HG02623 (cell line): Measurements from ENCODE around the gene COMMD7.
A peak's percentile ranks its signal among the peaks of the same experiment; 100 is the strongest.

Source experiments
- ATAC-seq: cut with Tn5 transposase; IDR thresholded peaks from one replicate; pipeline ENCODE4 v1.9.1; 2021; ENCODE audit warnings: moderate library complexity; ENCODE audit not compliant: unreplicated experiment

The COMMD7 gene

DNA sequence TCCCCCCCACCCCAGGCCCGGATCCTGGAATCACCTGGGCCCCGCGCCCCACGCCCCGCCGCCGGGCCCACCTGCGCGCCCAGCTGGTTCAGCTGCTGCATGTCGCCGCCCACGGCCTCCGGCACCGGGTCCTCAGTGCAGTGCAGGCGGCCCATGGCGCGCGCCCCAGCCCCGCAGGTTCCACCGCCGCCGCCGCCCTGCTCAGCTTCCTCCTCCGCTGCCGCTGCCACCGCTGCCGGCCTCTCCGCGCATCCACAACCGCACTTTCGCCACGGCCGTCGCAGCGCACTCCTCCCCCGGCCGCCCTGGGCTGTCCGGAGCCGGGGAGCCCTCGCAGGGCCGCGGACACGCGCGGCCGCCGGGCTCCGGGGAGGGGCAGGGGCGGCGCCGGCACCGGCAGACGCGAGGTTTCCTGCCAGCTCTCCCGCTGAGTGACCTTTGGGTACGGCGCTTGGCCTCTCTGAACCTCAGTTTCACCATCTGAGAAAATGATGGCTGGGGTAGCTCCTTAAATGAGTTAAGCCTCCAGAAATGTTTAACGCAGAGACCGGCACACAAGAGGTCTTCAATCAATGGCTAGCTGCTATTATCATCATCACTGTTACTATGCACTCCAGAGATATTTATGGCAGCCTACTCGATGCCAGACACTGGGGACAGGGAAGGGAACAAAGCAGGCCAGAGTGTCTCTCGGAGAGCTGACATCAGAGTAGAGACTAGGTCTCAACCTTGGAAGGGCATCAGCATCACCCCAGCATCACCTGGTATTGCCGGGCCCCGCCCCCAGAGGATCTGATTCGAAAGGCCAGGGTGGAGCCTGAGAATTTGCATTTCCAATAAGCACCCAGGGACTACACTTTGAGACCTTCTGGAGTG, at the start of gene COMMD7:
Gene COMMD7, minus strand, starts transcription at position 231 of the 876 bp plus-strand sequence. Its CDS starts 76 bp downstream, at position 155.
- ATAC-seq = no peak

DNA sequence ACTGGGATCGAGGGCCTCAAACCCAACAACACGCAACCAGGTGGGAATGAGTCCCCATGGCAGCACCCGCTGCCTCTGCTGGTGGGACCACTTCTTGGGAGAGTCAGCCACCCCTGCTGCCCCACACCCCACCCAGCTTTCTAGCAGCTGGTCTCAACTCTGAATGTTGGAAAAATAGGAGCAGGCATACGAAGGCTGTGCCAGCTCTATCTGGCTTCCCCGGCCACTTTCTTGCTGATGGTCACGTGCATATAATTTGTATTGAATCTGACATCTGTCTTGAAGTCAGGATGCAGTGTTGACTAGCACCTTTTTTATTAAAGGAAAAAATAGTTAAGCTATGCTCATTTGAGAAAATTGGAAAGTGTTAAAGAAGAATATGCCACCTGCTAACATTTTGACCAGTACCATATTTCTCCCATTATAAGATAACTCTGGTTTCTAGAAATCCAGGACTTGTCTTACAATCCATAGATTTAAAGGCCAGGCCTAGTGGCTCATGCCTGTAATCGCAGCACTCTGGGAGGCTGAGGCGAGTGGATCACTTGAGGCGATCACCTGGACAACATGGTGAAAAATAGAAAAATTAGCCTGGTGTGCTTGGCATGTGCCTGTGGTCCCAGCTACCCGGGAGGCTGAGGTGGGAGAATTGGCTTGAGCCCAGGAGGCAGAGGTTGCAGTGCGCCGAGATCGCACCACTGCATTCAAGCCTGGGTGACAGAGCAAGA, 49.6 kb upstream of the COMMD7 start:
- ATAC-seq = no peak

DNA sequence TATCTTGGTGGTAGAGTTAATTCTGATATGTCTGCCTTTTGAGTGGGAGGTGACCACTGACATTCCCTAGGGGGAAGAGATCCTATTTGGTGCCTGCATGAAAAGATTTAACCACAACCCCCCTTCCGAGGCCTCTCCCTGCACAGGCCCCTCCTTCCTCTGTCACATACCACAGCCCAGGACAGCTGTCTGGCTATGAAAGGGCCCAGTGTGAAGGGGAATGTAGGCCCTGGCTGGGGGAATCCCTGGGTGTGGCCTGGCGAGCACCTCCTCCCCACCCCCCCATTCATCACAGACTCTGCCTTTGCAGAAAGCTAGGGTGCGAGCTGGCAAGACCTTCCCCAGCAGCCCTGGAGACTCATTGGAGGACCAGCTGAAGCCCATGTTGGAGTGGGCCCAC, 49.0 kb upstream of the COMMD7 start:
- peak; percentile 64 for ATAC-seq

DNA sequence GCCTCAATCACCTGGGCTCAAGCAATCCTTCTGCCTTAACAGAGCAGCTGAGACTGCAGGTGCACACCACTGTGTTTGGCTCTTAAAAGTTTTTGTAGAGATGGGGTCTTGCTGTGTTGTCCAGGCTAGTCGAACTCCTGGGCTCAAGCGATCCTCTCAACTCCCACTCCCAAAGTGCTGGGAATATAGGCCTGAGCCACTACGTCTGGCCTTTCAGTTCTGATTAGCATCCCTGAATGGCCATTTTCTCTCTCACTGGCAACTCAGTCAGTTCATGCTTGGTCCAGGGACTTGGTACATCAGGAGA, 47.4 kb upstream of the COMMD7 start:
- ATAC-seq = no peak

DNA sequence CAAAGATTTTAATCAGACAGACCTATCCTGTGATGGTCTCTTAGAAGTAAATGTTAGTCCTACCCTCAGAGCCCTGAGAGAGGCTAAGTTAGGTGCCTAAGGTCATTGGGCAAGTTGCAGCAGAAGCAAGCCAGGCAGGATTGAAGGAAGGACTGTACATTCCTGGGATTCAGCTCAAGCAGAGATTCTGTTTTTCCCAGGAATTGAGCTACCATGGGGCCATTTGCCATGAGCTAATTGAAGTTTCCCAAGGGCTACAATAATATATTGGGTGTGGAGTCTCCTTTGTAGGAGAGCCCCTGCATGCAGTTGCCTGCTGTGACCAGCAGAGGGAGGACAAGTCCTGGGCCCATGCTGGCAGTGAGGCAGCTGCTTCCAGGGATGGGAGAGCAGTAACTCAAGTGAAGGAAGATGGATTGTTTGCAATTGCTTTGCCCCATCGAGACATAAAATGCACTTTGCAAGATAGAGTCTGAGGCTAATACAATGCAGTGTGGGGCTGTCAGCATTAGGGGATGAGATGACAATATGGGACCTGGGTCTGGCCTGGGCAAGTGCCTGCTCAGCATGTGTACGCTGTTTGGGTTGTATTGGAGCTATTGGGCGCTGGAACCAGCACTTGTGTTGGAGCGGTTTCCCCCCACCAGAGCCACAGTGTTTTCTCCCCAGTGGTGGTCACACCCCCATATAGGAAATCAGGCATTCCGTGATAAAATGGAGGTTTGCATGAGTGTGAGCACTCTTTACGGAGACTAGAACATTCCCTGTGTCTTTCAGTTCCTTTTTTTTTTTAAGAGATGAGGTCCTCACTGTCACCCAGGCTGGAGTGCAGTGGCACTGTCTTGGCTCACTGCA, 46.9 kb upstream of the COMMD7 start:
- ATAC-seq = no peak

DNA sequence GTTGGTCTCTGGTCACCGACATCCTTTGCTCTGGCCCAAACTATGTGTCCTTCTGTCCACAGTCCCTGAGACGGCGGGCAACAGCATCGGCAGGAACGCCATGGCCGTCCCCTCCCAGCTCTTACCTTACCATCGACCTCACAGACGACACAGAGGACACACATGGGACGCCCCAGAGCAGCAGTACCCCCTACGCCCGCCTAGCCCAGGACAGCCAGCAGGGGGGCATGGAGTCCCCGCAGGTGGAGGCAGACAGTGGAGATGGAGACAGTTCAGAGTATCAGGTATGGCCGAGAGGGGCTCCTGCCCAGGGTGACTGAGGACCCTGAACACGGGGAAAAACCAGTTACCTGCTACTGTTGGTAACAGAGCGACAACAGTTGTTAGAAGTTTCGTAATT, 43.9 kb upstream of the COMMD7 start:
- no peak for ATAC-seq

- ATAC-seq = no peak
Observed at GRCh38 chr20:32786059-32786760, 42.9 kb upstream of the COMMD7 start.

DNA sequence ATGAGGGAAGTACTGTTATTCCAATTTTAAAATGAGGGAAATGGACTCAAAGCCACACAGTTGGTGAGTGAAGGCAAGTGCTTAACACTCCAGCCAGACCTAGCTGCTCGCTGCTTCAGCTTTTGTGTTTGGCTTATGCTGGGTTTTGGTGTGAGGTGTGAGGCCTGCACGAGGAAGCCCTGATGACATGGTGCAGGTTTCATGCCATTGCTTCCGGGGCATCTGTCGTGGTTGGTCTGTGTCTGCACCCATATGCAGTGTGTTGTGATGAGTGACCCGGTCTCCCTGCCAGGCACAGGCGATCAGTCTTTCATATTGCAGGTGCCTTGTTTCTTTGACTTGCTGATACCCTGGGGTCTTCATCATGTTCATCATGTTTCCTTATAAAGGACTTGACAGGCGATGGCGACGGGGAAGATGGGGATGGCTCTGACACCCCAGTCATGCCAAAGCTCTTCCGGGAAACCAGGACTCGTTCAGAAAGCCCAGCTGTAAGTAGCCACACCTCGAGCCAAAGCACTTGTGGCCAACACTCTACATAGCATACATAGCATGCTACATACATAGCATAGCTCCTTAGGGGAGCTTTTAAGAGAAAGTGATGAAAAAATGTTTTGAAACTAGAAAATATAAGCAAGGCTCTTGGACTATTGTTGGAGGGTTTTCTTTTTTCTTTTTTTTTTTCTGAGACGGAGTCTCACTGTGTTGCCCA, 41.3 kb upstream of the COMMD7 start:
- no peak for ATAC-seq

DNA sequence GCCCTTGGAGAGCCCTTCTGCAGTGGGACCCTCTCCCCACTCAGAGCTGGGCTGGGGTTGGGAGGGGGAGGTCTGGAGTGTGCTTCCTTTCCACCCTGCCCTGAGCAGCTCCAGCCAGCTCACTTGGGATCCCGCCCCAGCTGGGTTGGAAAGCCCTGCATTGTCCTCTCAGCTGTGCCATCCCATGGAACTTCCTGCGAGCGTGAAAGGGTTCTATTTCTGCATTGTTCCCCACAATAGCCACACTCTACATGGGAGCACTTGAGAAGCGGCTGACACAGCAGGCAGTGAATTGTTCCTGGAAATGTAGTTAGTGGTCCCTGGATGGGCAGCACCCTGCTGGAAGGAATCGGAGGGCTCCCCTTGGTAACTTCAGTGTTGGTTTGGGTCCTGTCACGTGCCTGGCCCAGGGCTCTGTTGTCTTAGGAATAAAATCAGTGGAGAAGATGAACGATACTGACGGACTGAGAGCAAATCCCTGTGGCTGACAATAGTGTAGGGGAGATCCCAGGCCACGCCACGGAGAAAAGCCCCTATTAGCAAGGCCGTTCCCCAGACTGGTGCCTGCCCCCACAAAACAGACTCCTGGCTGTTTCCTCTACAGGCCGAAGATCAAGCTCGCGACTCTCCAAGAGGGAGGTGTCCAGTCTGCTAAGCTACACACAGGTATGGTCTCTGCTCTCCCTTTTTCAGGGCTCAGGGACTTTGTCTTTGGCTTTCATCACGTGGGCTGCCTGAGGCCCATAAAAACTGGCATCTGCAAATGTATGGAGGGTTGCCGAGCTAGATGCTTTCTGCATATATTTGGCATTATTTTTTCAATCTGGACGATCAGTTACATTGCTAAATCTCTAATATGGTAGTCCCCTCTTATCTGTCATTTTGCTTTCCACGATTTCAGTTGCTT, 37.7 kb upstream of the COMMD7 start:
- ATAC-seq = no peak

- ATAC-seq = no peak
Observed at GRCh38 chr20:32780278-32780677, 37.0 kb upstream of the COMMD7 start.

DNA sequence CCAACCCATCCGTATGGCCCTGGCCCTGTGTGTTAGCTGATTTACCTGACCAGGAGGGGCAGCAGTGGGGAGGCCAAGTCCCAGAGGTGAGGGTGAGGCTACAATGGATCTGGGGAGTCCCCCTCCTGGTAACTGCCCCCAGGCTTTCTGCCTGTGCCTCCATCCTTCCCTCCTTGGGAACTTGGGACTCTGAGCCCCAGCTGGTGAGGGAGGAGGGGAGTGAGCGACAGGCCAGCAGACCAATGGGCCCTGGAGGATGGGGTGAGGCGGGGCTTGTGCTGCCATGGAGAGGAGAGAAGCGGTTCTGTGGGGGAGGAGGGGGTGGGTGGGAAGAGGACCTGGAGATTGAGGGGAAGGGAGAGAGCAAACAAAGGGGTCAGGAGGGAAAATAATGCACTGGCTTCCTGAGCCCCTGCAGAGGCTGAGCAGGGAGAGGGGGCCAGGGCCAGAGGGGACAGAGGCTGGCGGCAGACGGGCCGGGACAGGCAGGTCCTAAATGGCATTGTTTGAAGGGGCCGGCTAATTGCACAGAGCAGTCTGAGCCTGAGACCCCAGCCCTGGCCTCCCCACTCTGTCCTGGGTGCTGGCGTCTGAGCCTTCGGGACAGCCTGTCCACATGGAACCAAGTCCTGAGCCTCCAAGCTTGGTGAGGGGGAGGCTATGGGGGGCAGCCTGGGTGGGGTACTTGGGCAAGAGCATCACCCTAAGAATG, 36.4 kb upstream of the COMMD7 start:
- no peak for ATAC-seq

DNA sequence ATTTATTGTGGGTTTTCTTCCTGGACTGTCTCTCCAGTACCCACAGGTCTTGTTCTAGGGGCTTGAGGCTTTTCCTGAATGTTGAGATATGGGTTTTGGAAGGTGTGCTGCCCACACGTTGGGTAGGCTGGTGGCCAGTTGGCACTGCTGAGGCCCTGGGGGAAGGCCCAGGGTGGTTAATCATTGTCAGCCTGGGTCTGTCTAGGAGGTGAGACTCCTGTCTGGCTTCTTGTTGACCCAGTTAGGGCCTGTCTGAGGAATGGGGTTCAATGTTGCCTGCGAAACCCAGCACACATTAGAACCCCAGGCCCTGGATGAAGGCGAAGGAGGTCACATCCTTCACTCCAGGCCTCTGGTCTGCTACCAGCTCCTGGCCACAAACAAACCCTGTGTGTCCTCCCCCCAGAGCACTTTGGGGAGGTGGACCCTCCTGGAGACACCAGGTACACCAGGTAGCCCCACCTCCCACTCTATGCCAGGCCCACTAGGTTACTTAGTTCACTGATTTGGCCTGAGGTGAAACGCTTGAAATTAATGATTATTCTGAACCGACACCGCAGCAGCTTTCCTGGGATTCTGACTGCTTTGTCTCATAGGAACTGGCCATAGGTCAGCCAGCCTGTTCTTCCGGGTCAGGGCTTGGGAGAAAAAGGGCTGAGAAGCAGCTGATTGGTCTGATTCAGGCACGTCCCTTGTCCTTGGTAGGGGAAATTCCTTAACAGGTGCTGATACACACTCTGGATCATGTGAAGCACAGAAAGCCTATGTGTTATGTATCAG, 34.1 kb upstream of the COMMD7 start:
- ATAC-seq = no peak

- ATAC-seq = no peak
Observed at GRCh38 chr20:32775336-32775991, 32.2 kb upstream of the COMMD7 start.

- no peak for ATAC-seq
Observed at GRCh38 chr20:32773855-32774254, 30.6 kb upstream of the COMMD7 start.

DNA sequence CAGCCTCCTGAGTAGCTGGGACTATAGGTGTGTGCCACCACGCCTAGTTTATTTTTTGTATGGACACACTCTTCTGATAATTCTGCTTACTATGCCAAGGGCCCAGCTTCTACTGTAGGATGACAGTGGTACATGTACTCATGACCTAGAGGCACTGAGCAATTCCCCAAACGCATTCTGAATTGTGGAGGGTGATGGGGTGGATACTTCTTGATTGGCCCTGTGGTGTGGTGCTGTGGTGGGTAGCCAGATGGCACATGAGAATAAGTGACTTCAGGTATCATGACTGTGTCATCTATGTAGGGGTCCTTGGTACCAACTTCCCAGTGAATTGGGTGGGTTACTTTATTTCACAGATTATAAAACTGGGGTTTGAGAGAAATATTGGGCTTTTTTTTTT, 30.0 kb upstream of the COMMD7 start:
- ATAC-seq = no peak

GRCh38 chr20:32772046-32772445, 28.8 kb upstream of the COMMD7 start:
- no peak for ATAC-seq
